IPS-18a (cell line): ENCODE results near the gene TUBA4B.
A peak's percentile ranks its signal among the peaks of the same experiment; 100 is the strongest.
"Not testable (repeated sequence)": the region's sequence is repeated elsewhere in the genome, so short reads cannot be mapped to it uniquely, and the experiment has no call there.

ENCODE experiments used
- H3K27ac ChIP-seq: one replicate; pipeline ENCODE4 v1.5.1; 2013; ENCODE audit warnings: low read length
- H3K27me3 ChIP-seq: one replicate; pipeline ENCODE4 v1.6.1; 2013; ENCODE audit warnings: mild to moderate bottlenecking, low read length; ENCODE audit not compliant: control insufficient read depth, insufficient read depth
- H3K36me3 ChIP-seq: one replicate; pipeline ENCODE4 v1.6.1; 2013; ENCODE audit warnings: low read depth, low read length; ENCODE audit not compliant: control insufficient read depth
- H3K4me1 ChIP-seq: one replicate; pipeline ENCODE4 v1.6.1; 2013; ENCODE audit warnings: low read depth, low read length; ENCODE audit not compliant: control insufficient read depth
- H3K4me3 ChIP-seq: one replicate; pipeline ENCODE4 v1.5.1; 2013; ENCODE audit warnings: low read length
- H3K9ac ChIP-seq: one replicate; pipeline ENCODE4 v1.6.1; 2013; ENCODE audit warnings: mild to moderate bottlenecking, low read length, moderate library complexity
- H3K9me3 ChIP-seq: one replicate; pipeline ENCODE4 v1.6.1; 2013; ENCODE audit warnings: low read depth, low read length; ENCODE audit not compliant: control insufficient read depth

TUBA4B gene

DNA sequence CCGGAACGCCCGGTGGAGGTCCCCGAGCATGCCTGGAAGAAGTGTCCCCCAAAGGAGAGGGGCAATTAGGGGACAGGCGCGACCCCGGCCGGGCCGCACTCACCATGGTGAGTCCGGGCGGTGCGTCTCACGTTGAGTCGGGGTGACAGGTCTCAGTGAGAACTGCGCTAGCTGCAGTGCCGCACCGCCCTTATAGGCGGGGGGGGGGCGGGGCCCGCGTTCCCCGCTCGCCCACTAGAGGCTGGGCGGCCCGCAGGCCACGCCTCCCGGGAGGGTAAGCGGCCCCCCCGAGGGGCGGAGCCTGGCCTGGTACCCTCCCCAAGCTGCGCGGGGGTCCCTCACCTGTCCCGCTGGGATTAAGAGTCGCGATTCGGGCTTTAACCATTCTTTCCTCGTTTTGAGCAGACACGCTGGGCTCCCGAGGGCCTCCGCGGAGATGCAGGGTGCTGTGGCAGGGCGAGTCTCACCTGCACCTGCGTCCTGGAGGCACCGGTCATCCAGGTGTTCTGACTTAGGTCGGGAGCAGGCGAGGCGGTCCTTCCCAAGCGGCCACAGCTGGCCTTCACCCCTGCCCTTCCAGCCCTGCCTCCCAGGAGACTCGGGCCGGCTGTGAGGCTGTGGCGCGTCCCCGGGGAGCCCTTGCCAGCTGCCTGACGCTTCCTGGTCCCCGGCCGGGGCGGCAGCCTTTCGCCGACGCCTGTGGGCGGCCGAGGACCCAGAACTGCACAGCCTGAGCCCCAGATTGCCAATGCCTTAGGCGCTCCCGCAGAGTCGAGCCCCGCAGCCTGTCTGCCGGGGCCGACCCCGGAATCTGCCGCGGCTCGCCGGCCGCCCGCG lies 928 bp downstream of the TUBA4B start, which contains the start of gene TUBA4A:
TSS of gene TUBA4A (minus strand) at position 166 of the 837 bp plus-strand sequence. CDS start at position 106, 60 bp downstream.
- no peak within 1 kb of the TSS for H3K27ac ChIP-seq
- H3K9ac ChIP-seq: peak within 1 kb of the TSS; percentile 48
- H3K27me3 ChIP-seq: peaks cover 65% of the 10 kb centered on the region
- H3K9me3 ChIP-seq: no peaks in the 10 kb centered on the region
- H3K36me3 ChIP-seq: peaks cover 7% of the 10 kb centered on the region
- peaks cover 10% of the 10 kb centered on the region for H3K4me1 ChIP-seq
- H3K4me3 ChIP-seq: peak within 1 kb of the TSS; percentile 62

DNA sequence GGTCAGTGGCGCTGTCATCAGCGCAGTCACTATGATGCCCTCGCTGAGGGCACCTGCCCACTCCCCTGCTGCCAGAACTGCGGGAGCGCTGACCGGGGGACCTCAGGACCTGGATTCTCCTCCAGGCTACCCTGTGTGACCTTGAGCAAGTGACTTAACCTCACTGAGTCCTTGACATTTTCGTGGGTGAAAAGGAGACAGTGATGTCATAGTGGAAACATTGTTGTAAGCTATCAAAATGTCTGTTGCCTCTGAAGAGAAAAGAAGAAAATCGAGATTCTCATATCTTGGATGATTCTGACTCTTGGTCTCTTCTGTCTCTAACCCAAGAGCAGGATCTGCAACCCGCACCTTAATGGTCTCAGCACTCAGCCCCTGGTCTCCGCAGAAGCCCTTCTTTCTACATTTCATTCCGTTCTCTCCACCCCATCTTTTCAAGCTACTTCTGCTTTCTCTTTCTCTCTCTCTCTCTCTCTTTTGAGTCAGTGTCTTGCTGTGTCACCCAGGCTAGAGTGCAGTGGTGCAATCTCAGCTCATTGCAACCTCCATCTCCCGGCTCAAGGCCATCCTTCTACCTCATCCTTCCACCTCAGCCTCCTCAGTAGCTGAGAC lies 1.7 kb downstream of the TUBA4B start:
- Histone ChIP-seq H3K27me3 (peaks cover 70% of the 10 kb centered on the region), H3K9me3 (no peaks in the 10 kb centered on the region), H3K27ac (no peak overlapping the region), H3K4me3 (peak overlapping the region; percentile 62), H3K36me3 (peaks cover 7% of the 10 kb centered on the region), H3K4me1 (peaks cover 10% of the 10 kb centered on the region), H3K9ac (no peak overlapping the region)

GRCh38 chr2:219258942-219259341 lies 5.9 kb downstream of the TUBA4B start:
- H3K27me3 ChIP-seq: peaks cover 53% of the 10 kb centered on the region
- H3K36me3 ChIP-seq: not testable (repeated sequence)

GRCh38 chr2:219261024-219261855 lies 8.2 kb downstream of the TUBA4B start:
- H3K27ac ChIP-seq: no peak overlapping the region
- H3K9ac ChIP-seq: no peak overlapping the region
- no peaks in the 10 kb centered on the region for H3K9me3 ChIP-seq
- no peaks in the 10 kb centered on the region for H3K36me3 ChIP-seq
- H3K4me1 ChIP-seq: no peaks in the 10 kb centered on the region
- H3K4me3 ChIP-seq: no peak overlapping the region
- H3K27me3 ChIP-seq: peaks cover 30% of the 10 kb centered on the region

More at GRCh38 chr2:219258942-219259341, 5.9 kb downstream of the TUBA4B start:
- not testable (repeated sequence) for H3K4me1 ChIP-seq, H3K9ac ChIP-seq, H3K9me3 ChIP-seq, H3K27ac ChIP-seq, H3K4me3 ChIP-seq

- no peaks in the 10 kb centered on the region for H3K36me3 ChIP-seq
- H3K4me3 ChIP-seq: no peak overlapping the region
- H3K27ac ChIP-seq: no peak overlapping the region
- H3K9me3 ChIP-seq: no peaks in the 10 kb centered on the region
- no peaks in the 10 kb centered on the region for H3K4me1 ChIP-seq
- H3K27me3 ChIP-seq: peaks cover 6% of the 10 kb centered on the region
- no peak overlapping the region for H3K9ac ChIP-seq
Measured at GRCh38 chr2:219266232-219266631, 13.2 kb downstream of the TUBA4B start.

- H3K36me3 ChIP-seq: no peaks in the 10 kb centered on the region
- H3K4me3 ChIP-seq: no peak overlapping the region
- H3K27ac ChIP-seq: no peak overlapping the region
- H3K27me3 ChIP-seq: no peaks in the 10 kb centered on the region
- H3K9me3 ChIP-seq: no peaks in the 10 kb centered on the region
- H3K4me1 ChIP-seq: no peaks in the 10 kb centered on the region
- H3K9ac ChIP-seq: no peak overlapping the region
Measured at GRCh38 chr2:219266886-219267285, 13.8 kb downstream of the TUBA4B start.

- no peaks in the 10 kb centered on the region for H3K4me1 ChIP-seq
- H3K27me3 ChIP-seq: no peaks in the 10 kb centered on the region
- H3K4me3 ChIP-seq: no peak overlapping the region
- H3K27ac ChIP-seq: no peak overlapping the region
- H3K36me3 ChIP-seq: no peaks in the 10 kb centered on the region
- H3K9me3 ChIP-seq: no peaks in the 10 kb centered on the region
- no peak overlapping the region for H3K9ac ChIP-seq
Measured at GRCh38 chr2:219268294-219268693, 15.3 kb downstream of the TUBA4B start.

DNA sequence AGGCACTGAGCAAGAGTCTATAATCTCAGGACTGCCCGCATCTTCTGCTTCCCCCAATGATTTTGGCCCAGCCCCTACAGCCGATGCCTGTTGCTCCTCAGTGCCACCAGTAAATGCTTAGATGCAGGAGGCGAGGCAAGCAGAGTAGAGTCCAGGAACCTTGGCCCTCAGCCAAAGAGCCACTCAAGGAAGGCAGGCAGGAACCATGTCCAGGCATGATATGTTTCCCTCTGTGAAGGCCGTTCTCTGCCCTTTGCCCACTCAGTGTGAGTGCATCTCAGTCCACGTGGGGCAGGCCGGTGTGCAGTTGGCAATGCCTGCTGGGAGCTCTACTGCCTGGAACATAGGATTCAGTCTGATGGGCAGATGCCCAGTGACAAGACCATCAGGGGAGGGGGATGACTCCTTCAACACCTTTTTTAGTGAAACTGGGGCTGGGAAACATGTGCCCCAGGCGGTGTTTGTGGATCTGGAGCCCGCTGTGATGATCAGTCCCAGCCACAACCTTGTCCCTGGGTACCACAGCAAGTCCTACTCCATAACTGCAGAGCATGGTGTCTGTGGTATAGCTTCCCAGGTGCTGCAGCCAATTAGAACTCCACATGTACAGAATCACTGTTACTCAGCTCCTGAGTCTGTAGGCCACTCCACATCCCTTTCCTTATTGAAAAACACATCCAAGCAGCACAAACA lies 16.5 kb downstream of the TUBA4B start:
- Histone ChIP-seq H3K27ac (no peak overlapping the region), H3K27me3 (no peaks in the 10 kb centered on the region), H3K36me3 (no peaks in the 10 kb centered on the region), H3K4me1 (peaks cover 5% of the 10 kb centered on the region), H3K9ac (no peak overlapping the region), H3K4me3 (no peak overlapping the region), H3K9me3 (no peaks in the 10 kb centered on the region)

GRCh38 chr2:219270055-219270372 lies 17.0 kb downstream of the TUBA4B start:
- Histone ChIP-seq H3K9ac (no peak overlapping the region), H3K4me1 (peaks cover 10% of the 10 kb centered on the region), H3K36me3 (no peaks in the 10 kb centered on the region), H3K27ac (no peak overlapping the region), H3K27me3 (no peaks in the 10 kb centered on the region), H3K4me3 (no peak overlapping the region), H3K9me3 (no peaks in the 10 kb centered on the region)

- Histone ChIP-seq H3K27me3 (no peaks in the 10 kb centered on the region), H3K4me1 (peaks cover 10% of the 10 kb centered on the region), H3K36me3 (no peaks in the 10 kb centered on the region), H3K27ac (no peak overlapping the region), H3K9ac (no peak overlapping the region), H3K9me3 (no peaks in the 10 kb centered on the region), H3K4me3 (no peak overlapping the region)
Measured at GRCh38 chr2:219271021-219271420, 18.0 kb downstream of the TUBA4B start.

GRCh38 chr2:219272356-219272755 lies 19.3 kb downstream of the TUBA4B start:
- H3K27ac ChIP-seq: no peak overlapping the region
- no peak overlapping the region for H3K9ac ChIP-seq
- no peaks in the 10 kb centered on the region for H3K27me3 ChIP-seq
- no peaks in the 10 kb centered on the region for H3K36me3 ChIP-seq
- no peak overlapping the region for H3K4me3 ChIP-seq
- no peaks in the 10 kb centered on the region for H3K9me3 ChIP-seq
- peaks cover 12% of the 10 kb centered on the region for H3K4me1 ChIP-seq
